HCT116 (cell line): ENCODE data around the gene LSS.

Experiments used
- ATF3 ChIP-seq: IDR thresholded peaks from 2 replicates; pipeline ENCODE4 v1.6.1; 2012
- CEBPB ChIP-seq: IDR thresholded peaks from 2 replicates; pipeline ENCODE4 v1.6.1; 2012; ENCODE audit warnings: low read depth
- EGR1 ChIP-seq: IDR thresholded peaks from 2 replicates; pipeline ENCODE4 v1.6.1; 2012; ENCODE audit warnings: low read depth
- ELF1 ChIP-seq: IDR thresholded peaks from 2 replicates; pipeline ENCODE4 v1.6.1; 2012; ENCODE audit warnings: low read depth, borderline replicate concordance
- EZH2phosphoT487 ChIP-seq: fragments of 200-600 bp; IDR thresholded peaks from 2 replicates; pipeline ENCODE4 v1.6.1; 2018; ENCODE audit warnings: antibody characterized with exemption, borderline replicate concordance
- POLR2A ChIP-seq: IDR thresholded peaks from 2 replicates; pipeline ENCODE4 v1.7.0; 2011; ENCODE audit warnings: borderline replicate concordance; ENCODE audit not compliant: insufficient read depth, insufficient read length; ENCODE audit errors: extremely low read depth
- RAD21 ChIP-seq: IDR thresholded peaks from 2 replicates; pipeline ENCODE4 v1.6.1; 2012; ENCODE audit warnings: low read depth, mild to moderate bottlenecking
- REST ChIP-seq: IDR thresholded peaks from 2 replicates; pipeline ENCODE4 v1.6.1; 2012; ENCODE audit warnings: low read depth
- TCF7L2 ChIP-seq: IDR thresholded peaks from 2 replicates; pipeline ENCODE4 v1.7.0; 2011; ENCODE audit warnings: borderline replicate concordance, inconsistent platforms; ENCODE audit not compliant: insufficient read depth, insufficient read length; ENCODE audit errors: extremely low read depth
- ZBTB33 ChIP-seq: IDR thresholded peaks from 2 replicates; pipeline ENCODE4 v1.6.1; 2011; ENCODE audit warnings: mild to moderate bottlenecking, low read length, moderate library complexity; ENCODE audit not compliant: insufficient replicate concordance; ENCODE audit errors: extremely low read depth
- ZNF274 ChIP-seq: fragments of 200-500 bp; sonication (Bioruptor generic); IDR thresholded peaks from 2 replicates; pipeline ENCODE4 v1.6.1; 2014; ENCODE audit warnings: mild to moderate bottlenecking, low read depth, low read length, inconsistent platforms
- TF ChIP-seq, protein P1 (sequence below), 3 experiments: fragments of 200-600 bp in 1 of 3; sonication (generic) in 1 of 3; IDR thresholded peaks in 2 of 3; conservative IDR thresholded peaks in 1 of 3; 2 replicates each; pipeline ENCODE4 v1.5.1; 2012 to 2017; ENCODE audit warnings: low read depth in 2 of 3, low read length in 2 of 3, antibody characterized with exemption in 1 of 3, borderline replicate concordance in 1 of 3, control low read depth in 1 of 3, mild to moderate bottlenecking in 1 of 3, mixed read lengths in 1 of 3, mixed run types in 1 of 3, moderate library complexity in 1 of 3; ENCODE audit not compliant: insufficient read depth in 1 of 3
- TF ChIP-seq, protein P2 (sequence below): IDR thresholded peaks from 2 replicates; pipeline ENCODE4 v1.6.1; 2012

- TF ChIP-seq EZH2phosphoT487: no peak
- no peak for TF ChIP-seq CEBPB
- TF ChIP-seq ATF3: no peak
- TF ChIP-seq, protein P1, sequence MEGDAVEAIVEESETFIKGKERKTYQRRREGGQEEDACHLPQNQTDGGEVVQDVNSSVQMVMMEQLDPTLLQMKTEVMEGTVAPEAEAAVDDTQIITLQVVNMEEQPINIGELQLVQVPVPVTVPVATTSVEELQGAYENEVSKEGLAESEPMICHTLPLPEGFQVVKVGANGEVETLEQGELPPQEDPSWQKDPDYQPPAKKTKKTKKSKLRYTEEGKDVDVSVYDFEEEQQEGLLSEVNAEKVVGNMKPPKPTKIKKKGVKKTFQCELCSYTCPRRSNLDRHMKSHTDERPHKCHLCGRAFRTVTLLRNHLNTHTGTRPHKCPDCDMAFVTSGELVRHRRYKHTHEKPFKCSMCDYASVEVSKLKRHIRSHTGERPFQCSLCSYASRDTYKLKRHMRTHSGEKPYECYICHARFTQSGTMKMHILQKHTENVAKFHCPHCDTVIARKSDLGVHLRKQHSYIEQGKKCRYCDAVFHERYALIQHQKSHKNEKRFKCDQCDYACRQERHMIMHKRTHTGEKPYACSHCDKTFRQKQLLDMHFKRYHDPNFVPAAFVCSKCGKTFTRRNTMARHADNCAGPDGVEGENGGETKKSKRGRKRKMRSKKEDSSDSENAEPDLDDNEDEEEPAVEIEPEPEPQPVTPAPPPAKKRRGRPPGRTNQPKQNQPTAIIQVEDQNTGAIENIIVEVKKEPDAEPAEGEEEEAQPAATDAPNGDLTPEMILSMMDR (IDR thresholded peaks at IDR 0.05 in 2 of 3, conservative IDR thresholded peaks at IDR 0.05 in 1 of 3; ENCODE audit: borderline replicate concordance in 1 of 3, insufficient read depth in 1 of 3, low read depth in 2 of 3, low read length in 2 of 3): no peak
- TF ChIP-seq REST: no peak
- no peak for TF ChIP-seq ZBTB33
- no peak for TF ChIP-seq TCF7L2
- TF ChIP-seq ZNF274: no peak
- TF ChIP-seq POLR2A: no peak
- TF ChIP-seq, protein P2, sequence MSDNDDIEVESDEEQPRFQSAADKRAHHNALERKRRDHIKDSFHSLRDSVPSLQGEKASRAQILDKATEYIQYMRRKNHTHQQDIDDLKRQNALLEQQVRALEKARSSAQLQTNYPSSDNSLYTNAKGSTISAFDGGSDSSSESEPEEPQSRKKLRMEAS: no peak
- no peak for TF ChIP-seq EGR1
- TF ChIP-seq RAD21: no peak
- TF ChIP-seq ELF1: no peak
Measured at GRCh38 chr21:46234436-46234950, 5.9 kb upstream of the LSS start.
